Nephron progenitor cell (in vitro differentiated cells): Measurements from ENCODE around the gene ILF2.
A peak's percentile ranks its signal among the peaks of the same experiment; 100 is the strongest.

ENCODE experiments used
- DNase-seq: peaks from one replicate; pipeline ENCODE4 v3.0.0; 2021
- H3K27ac Mint-ChIP-seq: 2 replicates; pipeline ENCODE4 v1.8.0; 2021; ENCODE audit warnings: mild to moderate bottlenecking, moderate library complexity, mixed read lengths
- H3K27me3 Mint-ChIP-seq: 2 replicates; pipeline ENCODE4 v1.8.0; 2021; ENCODE audit warnings: mild to moderate bottlenecking, low read depth, mixed read lengths; ENCODE audit not compliant: poor library complexity
- H3K36me3 Mint-ChIP-seq: 2 replicates; pipeline ENCODE4 v1.8.0; 2021; ENCODE audit warnings: low read depth, mixed read lengths
- H3K4me1 Mint-ChIP-seq: 2 replicates; pipeline ENCODE4 v1.8.0; 2021; ENCODE audit warnings: mixed read lengths
- H3K4me3 Mint-ChIP-seq: 2 replicates; pipeline ENCODE4 v1.8.0; 2021; ENCODE audit warnings: mild to moderate bottlenecking, moderate library complexity, mixed read lengths
- H3K9me3 Mint-ChIP-seq: 2 replicates; pipeline ENCODE4 v1.8.0; 2021; ENCODE audit warnings: mild to moderate bottlenecking, moderate library complexity, mixed read lengths
- CTCF ChIP-seq: fragments of 200-600 bp; sonication (generic); IDR thresholded peaks from 2 replicates; pipeline ENCODE4 v1.5.0; 2021; ENCODE audit warnings: antibody characterized with exemption

Gene ILF2

GRCh38 chr1:153617663-153618062, 53.1 kb downstream of the ILF2 start:
- H3K36me3 Mint-ChIP-seq = peaks cover 39% of the 10 kb centered on the region
- no peak overlapping the region for H3K27ac Mint-ChIP-seq
- H3K27me3 Mint-ChIP-seq = peaks cover 7% of the 10 kb centered on the region
- H3K4me1 Mint-ChIP-seq = peaks cover 21% of the 10 kb centered on the region
- H3K4me3 Mint-ChIP-seq = no peak overlapping the region
- DNase-seq = peak; percentile 58
- peak; percentile 37 for TF ChIP-seq CTCF
- peaks cover 4% of the 10 kb centered on the region for H3K9me3 Mint-ChIP-seq

- no peak for TF ChIP-seq CTCF
- Mint-ChIP-seq H3K4me1 (peaks cover 27% of the 10 kb centered on the region), H3K9me3 (peaks cover 4% of the 10 kb centered on the region), H3K27me3 (peaks cover 7% of the 10 kb centered on the region), H3K36me3 (peaks cover 31% of the 10 kb centered on the region), H3K27ac (no peak overlapping the region), H3K4me3 (no peak overlapping the region)
- no peak for DNase-seq
These were observed 53.9 kb downstream of the ILF2 start for GRCh38 chr1:153616917-153617311.

- DNase-seq = no peak
- peak within 1 kb of the TSS; percentile 90 for H3K27ac Mint-ChIP-seq
- H3K4me1 Mint-ChIP-seq = peaks cover 33% of the 10 kb centered on the region
- H3K27me3 Mint-ChIP-seq = peaks cover 7% of the 10 kb centered on the region
- no peak for TF ChIP-seq CTCF
- no peak within 1 kb of the TSS for H3K4me3 Mint-ChIP-seq
- H3K36me3 Mint-ChIP-seq = peaks cover 25% of the 10 kb centered on the region
- H3K9me3 Mint-ChIP-seq = peaks cover 4% of the 10 kb centered on the region
These were observed 54.5 kb downstream of the ILF2 start, which contains the start of gene S100A14 for GRCh38 chr1:153616144-153616916. Gene S100A14 (minus strand): TSS chr1:153616325. CDS start chr1:153615858, 467 bp downstream.

- DNase-seq = no peak
- no peak overlapping the region for H3K4me3 Mint-ChIP-seq
- peaks cover 21% of the 10 kb centered on the region for H3K36me3 Mint-ChIP-seq
- H3K27me3 Mint-ChIP-seq = peaks cover 7% of the 10 kb centered on the region
- peaks cover 36% of the 10 kb centered on the region for H3K4me1 Mint-ChIP-seq
- no peak overlapping the region for H3K27ac Mint-ChIP-seq
- H3K9me3 Mint-ChIP-seq = peaks cover 4% of the 10 kb centered on the region
- no peak for TF ChIP-seq CTCF
These were observed 55.4 kb downstream of the ILF2 start for GRCh38 chr1:153615406-153615805.

GRCh38 chr1:153614906-153615305, 55.9 kb downstream of the ILF2 start:
- no peak overlapping the region for H3K4me3 Mint-ChIP-seq
- no peak overlapping the region for H3K27ac Mint-ChIP-seq
- peaks cover 16% of the 10 kb centered on the region for H3K36me3 Mint-ChIP-seq
- TF ChIP-seq CTCF = no peak
- H3K4me1 Mint-ChIP-seq = peaks cover 41% of the 10 kb centered on the region
- H3K9me3 Mint-ChIP-seq = peaks cover 4% of the 10 kb centered on the region
- DNase-seq = no peak
- H3K27me3 Mint-ChIP-seq = peaks cover 7% of the 10 kb centered on the region
